GM23248 (cell line): Measurements from ENCODE around the gene TAC3. TPM values are rescaled to one million over a fixed set of nuclear protein-coding genes. Genes with fewer than 3 reads are reported as not detected.

Source experiments
- DNase-seq: peaks from one replicate; pipeline ENCODE4 v3.0.0-alpha.2; 2015
- H2AFZ ChIP-seq: fragments of 200-600 bp; sonication (generic); 2 replicates; pipeline ENCODE4 v1.6.1; 2016; ENCODE audit warnings: antibody characterized with exemption
- H3F3A ChIP-seq: fragments of 200-600 bp; sonication (generic); 2 replicates; pipeline ENCODE4 v1.6.1; 2016; ENCODE audit warnings: mild to moderate bottlenecking, antibody characterized with exemption, mixed run types; ENCODE audit not compliant: insufficient read depth
- H3K27ac ChIP-seq: fragments of 200-600 bp; sonication (generic); 2 replicates; pipeline ENCODE4 v1.5.1; 2016; ENCODE audit warnings: mild to moderate bottlenecking
- H3K27me3 ChIP-seq: fragments of 200-600 bp; sonication (generic); replicated peaks from 2 replicates; pipeline ENCODE4 v1.6.1; 2016; ENCODE audit warnings: mild to moderate bottlenecking; ENCODE audit not compliant: insufficient read depth
- H3K36me3 ChIP-seq: fragments of 200-600 bp; sonication (generic); 2 replicates; pipeline ENCODE4 v1.6.1; 2016; ENCODE audit warnings: low read depth, mild to moderate bottlenecking
- H3K4me1 ChIP-seq: fragments of 200-600 bp; sonication (generic); 2 replicates; pipeline ENCODE4 v1.6.1; 2016; ENCODE audit warnings: mild to moderate bottlenecking; ENCODE audit not compliant: insufficient read depth
- H3K4me2 ChIP-seq: fragments of 200-600 bp; sonication (generic); one replicate; pipeline ENCODE4 v1.6.1; 2016; ENCODE audit warnings: mild to moderate bottlenecking; ENCODE audit not compliant: unreplicated experiment
- H3K4me3 ChIP-seq: fragments of 200-600 bp; sonication (generic); 2 replicates; pipeline ENCODE4 v1.5.1; 2016; ENCODE audit warnings: mild to moderate bottlenecking
- H3K79me2 ChIP-seq: fragments of 200-600 bp; sonication (generic); 2 replicates; pipeline ENCODE4 v1.6.1; 2016; ENCODE audit warnings: mild to moderate bottlenecking; ENCODE audit not compliant: insufficient read depth
- H3K9ac ChIP-seq: fragments of 200-600 bp; sonication (generic); 2 replicates; pipeline ENCODE4 v1.6.1; 2016; ENCODE audit warnings: mild to moderate bottlenecking
- H3K9me2 ChIP-seq: fragments of 200-600 bp; sonication (generic); 2 replicates; pipeline ENCODE4 v1.6.1; 2016; ENCODE audit warnings: mixed run types, mild to moderate bottlenecking, moderate library complexity; ENCODE audit not compliant: insufficient read depth
- H3K9me3 ChIP-seq: fragments of 200-600 bp; sonication (generic); one replicate; pipeline ENCODE4 v1.6.1; 2017; ENCODE audit warnings: low read depth
- H4K20me1 ChIP-seq: fragments of 200-600 bp; sonication (generic); 2 replicates; pipeline ENCODE4 v1.6.0; 2016; ENCODE audit not compliant: insufficient read depth
- EZH2 ChIP-seq: fragments of 200-600 bp; sonication (generic); IDR thresholded peaks from 2 replicates; pipeline ENCODE4 v1.6.1; 2018; ENCODE audit warnings: antibody characterized with exemption, mild to moderate bottlenecking; ENCODE audit not compliant: insufficient read depth, poor library complexity, severe bottlenecking
- EZH2phosphoT487 ChIP-seq: fragments of 200-600 bp; sonication (generic); IDR thresholded peaks from 2 replicates; pipeline ENCODE4 v1.6.1; 2018; ENCODE audit warnings: antibody characterized with exemption, moderate library complexity, mild to moderate bottlenecking, low read depth; ENCODE audit not compliant: insufficient read depth
- WGBS, 2 experiments: methylation state at CpG; one replicate each; pipeline ENCODE4 v1.1.6; 2015 to 2017; ENCODE audit warnings: low lambda C conversion rate in 2 of 2, low coverage in 1 of 2; ENCODE audit errors: missing lambda C conversion rate in 2 of 2; 5-methylcytosine and 5-hydroxymethylcytosine counted together
- in situ Hi-C: fragments of 300-500 bp; cut with MboI; formaldehyde crosslinking; loops from 2 replicates; pipeline ENCODE4 v1.15.0; 2020
- polyA plus RNA-seq: library from polyadenylated mRNA; unstranded; fragments of >200 nt; fragmentation: Nextera tagmentation; extraction: Ambion mirVana; gene quantifications from 2 replicates; pipeline ENCODE4 v1.2.1, GENCODE V29; 2016
- total RNA-seq: library from RNA; depleted of rRNA; stranded (reverse); fragments of >200 nt; shearing (Covaris generic); gene quantifications from 2 replicates; pipeline ENCODE4 v1.2.3, GENCODE V29; 2014

Gene TAC3
- total and polyA plus RNA-seq, 2 experiments from 2014 or later = not detected

GRCh38 chr12:56996793-56997545 is 19.4 kb downstream of the TAC3 start:
- peaks cover 22% of the 10 kb centered on the region; the same call in 1 of the 2 replicates for H3F3A ChIP-seq

GRCh38 chr12:56995930-56996496 is 20.3 kb downstream of the TAC3 start:
- TF ChIP-seq EZH2 (no peak), EZH2phosphoT487 (no peak)
- Histone ChIP-seq H3K9ac (no peak overlapping the region), H3K27me3 (no peaks in the 10 kb centered on the region; the same call in 1 of the 2 replicates), H2AFZ (no peak overlapping the region), H3K27ac (no peak overlapping the region), H3K36me3 (0 out of 2 replicates have a peak, but pooled peaks cover 1% of the 10 kb centered on the region), H3K9me2 (no peaks in the 10 kb centered on the region), H3K4me2 (no peak overlapping the region), H3K9me3 (no peaks in the 10 kb centered on the region), H3K4me3 (no peak overlapping the region), H3F3A (peaks cover 12% of the 10 kb centered on the region; the same call in 1 of the 2 replicates), H3K4me1 (peaks cover 11% of the 10 kb centered on the region), H4K20me1 (no peaks in the 10 kb centered on the region), H3K79me2 (peaks cover 15% of the 10 kb centered on the region)
- no peak for DNase-seq
- 90 to 92% methylated on average over 11 of the region's 11 CpGs for WGBS, 2 experiments
- in situ Hi-C loops = no loop called here

More at GRCh38 chr12:56996793-56997545, 19.4 kb downstream of the TAC3 start:
- no peak overlapping the region for H3K9ac ChIP-seq
- no peak overlapping the region for H3K4me3 ChIP-seq
- WGBS, 2 experiments = 75 to 76% methylated on average over 12 of the region's 12 CpGs
- H3K27ac ChIP-seq = no peak overlapping the region
- in situ Hi-C loops = no loop called here
- H3K79me2 ChIP-seq = peaks cover 23% of the 10 kb centered on the region
- no peak for TF ChIP-seq EZH2phosphoT487
- no peak for TF ChIP-seq EZH2
- no peaks in the 10 kb centered on the region for H3K9me3 ChIP-seq
- H3K36me3 ChIP-seq = 0 out of 2 replicates have a peak, but pooled peaks cover 3% of the 10 kb centered on the region
- no peaks in the 10 kb centered on the region for H3K9me2 ChIP-seq
- no peak overlapping the region for H3K4me2 ChIP-seq
- H3K27me3 ChIP-seq = no peaks in the 10 kb centered on the region
- DNase-seq = no peak
- no peak overlapping the region for H2AFZ ChIP-seq
- H3K4me1 ChIP-seq = peaks cover 11% of the 10 kb centered on the region
- H4K20me1 ChIP-seq = no peaks in the 10 kb centered on the region; the same call in 1 of the 2 replicates

- Histone ChIP-seq H3K79me2 (peaks cover 15% of the 10 kb centered on the region), H3K36me3 (no peaks in the 10 kb centered on the region), H3K4me2 (no peak overlapping the region), H3K9ac (no peak overlapping the region), H4K20me1 (no peaks in the 10 kb centered on the region), H3K9me3 (no peaks in the 10 kb centered on the region), H3K27me3 (no peaks in the 10 kb centered on the region; the same call in 1 of the 2 replicates), H3K9me2 (no peaks in the 10 kb centered on the region), H3K27ac (no peak overlapping the region), H2AFZ (no peak overlapping the region), H3K4me3 (no peak overlapping the region), H3K4me1 (peaks cover 11% of the 10 kb centered on the region), H3F3A (peaks cover 6% of the 10 kb centered on the region; the same call in 1 of the 2 replicates)
- WGBS, 2 experiments = 89% methylated on average over 26 of the region's 26 CpGs
- TF ChIP-seq EZH2phosphoT487 (no peak), EZH2 (no peak)
- DNase-seq = no peak
- in situ Hi-C loops = no loop called here
Measured at GRCh38 chr12:56995201-56995929, 21.0 kb downstream of the TAC3 start.

GRCh38 chr12:56994231-56994746 is 22.0 kb downstream of the TAC3 start:
- H3K27me3 ChIP-seq = no peaks in the 10 kb centered on the region; the same call in 1 of the 2 replicates
- peaks cover under 1% of the 10 kb centered on the region; the same call in 1 of the 2 replicates for H3K4me1 ChIP-seq
- H3F3A ChIP-seq = no peaks in the 10 kb centered on the region
- H3K9me3 ChIP-seq = no peaks in the 10 kb centered on the region
- no peak overlapping the region for H3K27ac ChIP-seq
- TF ChIP-seq EZH2phosphoT487 = no peak
- no peak for TF ChIP-seq EZH2
- no peak overlapping the region for H2AFZ ChIP-seq
- no peaks in the 10 kb centered on the region for H3K36me3 ChIP-seq
- in situ Hi-C loops = no loop called here
- 48 to 50% methylated on average over 10 of the region's 10 CpGs for WGBS, 2 experiments
- H4K20me1 ChIP-seq = no peaks in the 10 kb centered on the region
- H3K9me2 ChIP-seq = no peaks in the 10 kb centered on the region
- no peak overlapping the region for H3K4me3 ChIP-seq
- no peak overlapping the region for H3K9ac ChIP-seq
- H3K79me2 ChIP-seq = peaks cover 12% of the 10 kb centered on the region
- no peak for DNase-seq
- H3K4me2 ChIP-seq = no peak overlapping the region
